Activated CD8-positive, alpha-beta memory T cell treated with anti-CD3 and anti-CD28 coated beads, Interleukin-2, amount 50 U/mL, for 1 hour (primary cell): ENCODE results near the gene CPLX3.

Experiments
- DNase-seq: peaks from one replicate; pipeline ENCODE4 v3.0.0-alpha.2; 2020; ENCODE audit errors: extremely low read depth

The CPLX3 gene

GRCh38 chr15:74844319-74845207 is 18.1 kb downstream of the CPLX3 start:
- no peak for DNase-seq

GRCh38 chr15:74845208-74845568 is 18.8 kb downstream of the CPLX3 start:
- no peak for DNase-seq

DNA sequence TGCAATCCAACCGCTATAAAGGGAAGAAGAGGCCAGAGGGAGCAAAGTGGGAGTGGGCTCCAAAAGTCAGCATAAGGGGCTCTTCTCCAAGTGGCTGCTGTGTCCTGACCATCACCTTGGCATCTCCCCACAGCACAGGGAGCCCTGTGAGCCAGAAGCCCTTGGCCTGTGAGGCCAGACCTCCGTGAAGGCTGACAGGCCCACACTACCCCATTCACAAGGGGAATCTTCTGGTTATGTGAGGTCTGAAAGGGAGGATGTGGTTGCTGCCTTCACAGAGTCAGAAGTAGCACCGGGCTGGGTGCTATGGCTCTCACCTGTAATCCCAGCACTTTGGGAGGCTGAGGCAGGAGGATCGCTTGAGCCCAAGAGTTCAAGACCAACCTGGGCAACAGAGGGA is 19.2 kb downstream of the CPLX3 start:
- DNase-seq: no peak

GRCh38 chr15:74847432-74847831 is 21.0 kb downstream of the CPLX3 start:
- no peak for DNase-seq

DNA sequence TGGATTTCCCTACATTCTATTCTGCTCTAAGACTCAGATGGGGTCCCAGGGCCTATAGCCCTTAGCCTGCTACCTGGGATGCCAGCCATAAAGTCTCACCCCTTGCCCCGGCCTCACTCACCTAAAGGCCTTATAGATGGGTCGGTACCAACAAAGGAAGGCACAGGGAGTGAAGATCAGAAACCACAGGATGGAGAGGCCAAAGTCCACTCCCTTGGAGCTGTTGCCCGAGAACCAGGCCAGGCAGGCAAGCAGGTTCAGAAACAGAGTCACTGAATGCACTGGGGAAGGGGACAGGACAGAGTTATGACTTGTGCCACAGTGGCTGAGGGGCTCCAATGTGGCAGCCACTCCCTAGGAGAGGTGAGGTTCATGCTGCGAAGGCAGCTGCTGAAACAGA is 24.0 kb downstream of the CPLX3 start:
- DNase-seq: no peak

- no peak for DNase-seq
These were observed 25.5 kb downstream of the CPLX3 start for GRCh38 chr15:74851960-74852359.

DNA sequence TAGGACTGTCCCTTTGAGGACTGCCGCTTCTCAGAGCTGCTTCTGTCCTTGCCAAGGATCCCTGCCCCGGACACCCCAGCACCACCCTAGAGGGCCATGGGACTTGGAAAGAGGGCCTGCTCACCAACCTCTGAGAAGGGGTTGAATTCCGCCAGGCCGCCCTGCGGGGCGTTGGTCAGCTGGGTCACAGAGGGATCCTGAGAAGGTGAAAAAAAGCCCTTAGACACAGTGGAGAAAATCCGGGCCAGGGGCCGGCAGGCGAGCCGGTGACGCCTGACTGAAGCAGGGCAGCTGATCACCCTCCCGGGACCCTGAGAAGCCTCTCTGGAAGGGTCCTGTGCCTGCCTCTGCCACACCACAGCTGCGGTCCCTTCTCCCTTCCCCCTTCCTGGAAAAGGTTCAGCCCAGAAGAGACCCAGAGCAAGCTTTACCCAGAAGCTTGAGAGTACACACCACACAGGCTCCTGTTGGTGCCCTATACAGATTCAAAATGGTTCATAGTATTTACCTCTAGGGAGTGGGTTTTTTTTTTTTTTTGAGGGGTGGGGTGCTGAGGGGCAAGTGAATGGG is 28.1 kb downstream of the CPLX3 start:
- no peak for DNase-seq

DNA sequence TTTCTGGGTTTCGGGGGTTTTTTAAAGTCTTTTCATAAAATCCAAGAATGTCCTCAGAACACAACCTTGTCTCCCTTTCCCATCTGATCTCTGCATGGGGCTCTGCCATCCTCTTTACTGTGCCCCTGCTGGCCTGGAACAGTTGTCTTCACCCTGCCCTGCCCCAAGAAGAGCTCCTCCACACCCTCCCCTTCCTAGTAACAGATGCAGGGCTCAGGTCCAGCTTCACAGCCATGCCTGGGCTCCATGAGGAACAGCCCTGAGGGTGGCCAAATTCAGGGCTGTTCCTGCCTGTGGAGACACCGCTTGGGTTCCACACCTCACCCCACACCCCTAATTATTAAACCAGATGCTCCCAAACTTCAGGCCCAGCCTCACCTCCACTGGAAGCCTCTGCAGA is 29.4 kb downstream of the CPLX3 start:
- DNase-seq: no peak

GRCh38 chr15:74856537-74856936 is 30.1 kb downstream of the CPLX3 start:
- DNase-seq: no peak

- no peak for DNase-seq
These were observed 30.7 kb downstream of the CPLX3 start for GRCh38 chr15:74857082-74857655.

GRCh38 chr15:74857671-74858368 is 31.4 kb downstream of the CPLX3 start:
- DNase-seq: no peak

DNA sequence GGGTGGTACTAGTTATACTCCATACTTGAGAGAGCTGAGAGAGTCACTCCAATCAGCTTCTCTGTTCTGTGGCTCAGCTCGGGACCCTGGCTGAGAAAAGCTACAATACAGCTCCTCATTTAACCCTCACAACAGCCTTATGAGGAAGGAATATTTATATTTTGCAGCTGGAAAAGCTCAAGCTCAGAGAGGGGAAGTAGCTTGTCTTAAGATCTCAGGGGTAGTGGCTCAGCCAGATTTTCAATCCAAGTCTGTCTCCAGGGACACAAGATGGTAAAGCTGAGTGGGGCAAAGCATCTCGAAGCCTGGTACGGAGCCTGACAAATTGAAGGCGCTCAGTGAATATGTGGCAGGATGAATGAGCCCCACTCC is 31.9 kb downstream of the CPLX3 start:
- DNase-seq: no peak

DNA sequence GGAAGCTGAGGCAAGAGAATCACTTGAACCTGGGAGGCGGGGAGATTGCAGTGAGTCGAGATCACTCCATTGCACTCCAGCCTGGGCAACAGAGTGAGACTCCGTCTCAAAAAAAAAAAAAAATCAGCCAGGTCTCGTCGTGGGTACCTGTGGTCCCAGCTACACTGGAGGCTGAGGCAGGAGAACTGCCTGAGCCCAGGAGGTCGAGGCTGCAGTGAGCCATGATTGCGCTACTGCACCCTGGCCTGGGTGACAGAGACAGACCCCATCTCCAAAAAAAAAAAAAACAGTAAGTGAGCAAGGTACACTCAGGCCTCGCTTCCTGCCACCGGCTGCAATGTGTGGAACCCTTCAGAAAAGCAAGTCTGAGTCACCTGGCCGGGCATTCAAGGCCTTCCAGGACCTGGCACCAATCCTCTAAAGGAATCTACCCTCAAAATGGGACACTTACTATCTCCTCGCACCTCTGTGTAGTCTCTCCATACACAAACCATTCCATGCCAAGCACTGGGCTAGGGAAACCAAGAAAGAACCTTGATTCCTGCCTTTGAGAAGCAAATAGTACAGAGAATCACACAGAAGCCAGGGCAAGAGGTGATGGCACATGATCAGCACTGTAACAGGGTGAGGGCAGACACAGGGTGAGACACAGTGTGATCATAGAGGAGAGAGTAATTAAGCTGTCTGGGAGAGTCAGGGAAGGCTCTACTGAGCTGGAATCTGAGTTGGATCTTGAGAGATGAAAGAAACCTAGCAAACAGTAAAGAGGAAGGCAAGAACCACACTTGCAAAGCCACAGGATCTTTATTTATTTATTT is 37.0 kb downstream of the CPLX3 start:
- DNase-seq: no peak

DNA sequence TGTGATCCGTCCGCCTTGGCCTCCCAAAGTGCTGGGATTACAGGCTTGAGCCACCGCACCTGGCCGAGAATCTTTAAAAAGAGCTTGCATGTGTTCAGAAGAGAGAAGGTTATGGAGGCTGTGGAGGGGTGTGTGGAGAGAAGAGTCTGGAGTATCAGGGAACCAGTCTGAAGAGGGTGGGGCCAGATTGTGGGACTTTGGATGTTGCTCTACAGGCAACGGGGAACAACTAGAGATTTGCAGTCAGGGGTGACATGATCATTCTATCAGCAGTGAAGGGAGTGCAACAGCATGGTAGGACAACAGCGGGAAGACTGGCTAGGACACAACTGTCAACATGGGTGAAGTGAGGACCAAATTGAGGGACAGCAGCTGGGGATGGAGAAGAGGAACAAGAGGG is 37.9 kb downstream of the CPLX3 start:
- DNase-seq: no peak

GRCh38 chr15:74865316-74865715 is 38.9 kb downstream of the CPLX3 start:
- DNase-seq: no peak

- no peak for DNase-seq
These were observed 39.7 kb downstream of the CPLX3 start for GRCh38 chr15:74866090-74866489.

GRCh38 chr15:74867466-74868038 is 41.1 kb downstream of the CPLX3 start:
- no peak for DNase-seq

DNA sequence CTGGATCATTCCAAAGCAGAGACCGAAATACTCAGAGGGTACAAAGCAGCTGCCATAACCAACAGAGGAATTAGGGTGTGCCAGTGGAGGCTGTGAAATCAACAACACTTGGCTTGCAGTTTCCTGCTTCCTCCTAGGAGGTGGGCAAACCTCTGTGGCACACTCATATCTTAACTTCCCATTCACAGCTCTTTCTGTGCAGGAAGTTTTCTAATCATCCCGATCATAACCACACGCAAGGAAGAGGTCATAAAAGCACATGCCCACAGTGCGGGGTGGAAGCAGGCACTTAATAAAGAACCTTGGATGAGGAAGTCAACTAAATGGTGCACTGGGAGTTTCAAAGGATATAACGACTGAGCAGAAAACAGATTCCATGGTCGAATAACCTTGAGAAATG is 41.6 kb downstream of the CPLX3 start:
- no peak for DNase-seq

DNA sequence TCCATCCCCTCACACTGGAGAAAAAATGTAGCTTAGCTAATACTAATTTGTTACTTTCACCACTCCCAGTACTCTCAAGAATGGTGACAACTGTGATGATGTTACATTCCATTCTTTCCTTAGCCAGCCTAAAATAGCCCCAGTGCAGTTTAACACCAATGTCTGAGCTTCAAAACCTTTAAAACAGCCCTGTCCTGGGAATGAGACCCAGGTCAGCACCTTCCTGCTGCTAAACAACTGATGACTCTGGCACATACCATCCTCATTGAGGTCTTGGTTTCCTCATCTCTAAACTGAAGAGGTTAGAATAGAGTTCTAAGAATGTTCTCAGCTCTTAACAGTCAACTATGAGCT is 42.9 kb downstream of the CPLX3 start:
- DNase-seq: no peak

DNA sequence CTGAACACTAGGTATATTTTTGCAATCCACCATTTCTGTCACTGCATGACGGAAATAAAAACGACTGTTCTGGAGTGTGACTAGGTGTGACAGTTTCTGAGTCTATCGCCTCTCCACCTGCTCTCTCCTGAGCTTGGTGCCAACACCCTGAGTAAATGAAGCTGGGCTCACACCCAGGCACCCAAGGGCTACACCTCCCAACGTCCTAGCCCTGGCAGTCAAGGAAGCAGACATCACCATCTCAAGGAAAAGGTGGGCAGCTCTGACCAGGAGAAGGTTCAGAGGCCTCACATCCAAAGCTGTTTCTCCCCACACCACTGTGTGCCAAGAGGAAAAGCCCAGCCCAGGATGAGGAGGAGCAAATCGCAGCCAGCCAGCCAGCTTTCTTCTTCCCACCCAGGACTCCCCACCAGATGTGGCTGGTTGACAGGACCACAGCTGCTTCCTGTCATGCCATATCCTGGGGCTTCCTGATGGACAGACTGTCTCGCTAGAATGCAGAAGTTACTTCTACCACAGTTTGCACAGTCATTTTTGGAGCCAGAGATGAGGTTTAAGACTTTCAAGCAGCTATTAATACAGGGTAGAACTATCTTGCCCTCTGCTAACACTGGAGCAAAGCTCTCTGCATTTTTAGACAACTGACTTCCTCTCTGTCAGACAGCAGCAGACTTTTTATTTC is 43.4 kb downstream of the CPLX3 start:
- no peak for DNase-seq
